GM12872 (cell line): Measurements from ENCODE around the gene SLC35F4.

Experiments
- CTCF ChIP-seq: IDR thresholded peaks from 3 replicates; pipeline ENCODE4 v1.5.1; 2011; ENCODE audit warnings: low read depth, mild to moderate bottlenecking, low read length, moderate library complexity; ENCODE audit not compliant: insufficient read depth

The SLC35F4 gene

GRCh38 chr14:57582746-57583145 is 283.1 kb downstream of the SLC35F4 start:
- TF ChIP-seq CTCF, result no peak

GRCh38 chr14:57578801-57579200 is 287.1 kb downstream of the SLC35F4 start:
- no peak for TF ChIP-seq CTCF

GRCh38 chr14:57576498-57576897 is 289.4 kb downstream of the SLC35F4 start:
- TF ChIP-seq CTCF, result no peak

- TF ChIP-seq CTCF, result no peak
Measured at GRCh38 chr14:57575482-57575881, 290.4 kb downstream of the SLC35F4 start.

GRCh38 chr14:57574617-57575288 is 291.1 kb downstream of the SLC35F4 start:
- TF ChIP-seq CTCF, result peak; percentile 51

GRCh38 chr14:57573173-57573572 is 292.7 kb downstream of the SLC35F4 start:
- TF ChIP-seq CTCF, result no peak

GRCh38 chr14:57568554-57568953 is 297.3 kb downstream of the SLC35F4 start:
- no peak for TF ChIP-seq CTCF

GRCh38 chr14:57567220-57567619 is 298.7 kb downstream of the SLC35F4 start:
- TF ChIP-seq CTCF, result no peak
